Neural cell (in vitro differentiated cells): ENCODE data around the gene FURIN. TPM values are rescaled to one million over a fixed set of nuclear protein-coding genes. Genes with fewer than 3 reads are reported as not detected.

Source experiments
- H2AFZ ChIP-seq: fragments of 200-600, 300-800 bp; sonication (generic), shearing (Covaris generic); 2 replicates; pipeline ENCODE4 v1.6.0; 2014; ENCODE audit warnings: low read depth, mild to moderate bottlenecking, antibody characterized with exemption, low read length, moderate library complexity
- H3F3A ChIP-seq: fragments of 200-600 bp; shearing (Covaris generic); 2 replicates; pipeline ENCODE4 v1.6.1; 2016; ENCODE audit warnings: mild to moderate bottlenecking, moderate library complexity, mixed read lengths, antibody characterized with exemption, low read length; ENCODE audit not compliant: insufficient read depth, poor library complexity, severe bottlenecking
- H3K27ac ChIP-seq: fragments of 200-600, 300-800 bp; sonication (generic), shearing (Covaris generic); 2 replicates; pipeline ENCODE4 v1.5.1; 2014; ENCODE audit warnings: mild to moderate bottlenecking, low read length, moderate library complexity
- H3K27me3 ChIP-seq: fragments of 300-800, 200-600 bp; sonication (generic), shearing (Covaris generic); 2 replicates; pipeline ENCODE4 v1.6.0; 2014; ENCODE audit warnings: mild to moderate bottlenecking, low read depth, low read length, moderate library complexity; ENCODE audit not compliant: insufficient read depth
- H3K36me3 ChIP-seq: fragments of 300-800, 200-600 bp; sonication (generic), shearing (Covaris generic); 2 replicates; pipeline ENCODE4 v1.5.1; 2014; ENCODE audit warnings: mild to moderate bottlenecking, antibody characterized with exemption, low read length, moderate library complexity; ENCODE audit not compliant: insufficient read depth
- H3K4me2 ChIP-seq: fragments of 300-800, 200-600 bp; sonication (generic), shearing (Covaris generic); 2 replicates; pipeline ENCODE4 v1.6.0; 2014; ENCODE audit warnings: mild to moderate bottlenecking, low read length
- H3K4me3 ChIP-seq: fragments of 300-800, 200-600 bp; sonication (generic), shearing (Covaris generic); 2 replicates; pipeline ENCODE4 v1.5.1; 2014; ENCODE audit warnings: mild to moderate bottlenecking, low read length, moderate library complexity
- H3K79me2 ChIP-seq: fragments of 200-600 bp; shearing (Covaris generic); replicated peaks from 2 replicates; pipeline ENCODE4 v1.6.0; 2014; ENCODE audit warnings: mild to moderate bottlenecking, low read length, moderate library complexity; ENCODE audit not compliant: insufficient read depth
- H3K9ac ChIP-seq: fragments of 300-800, 200-600 bp; sonication (generic), shearing (Covaris generic); 2 replicates; pipeline ENCODE4 v1.6.1; 2016; ENCODE audit warnings: mild to moderate bottlenecking, low read length, mixed read lengths
- H3K9me2 ChIP-seq: fragments of 200-600 bp; shearing (Covaris generic); 2 replicates; pipeline ENCODE4 v1.6.1; 2016; ENCODE audit warnings: mild to moderate bottlenecking, low read length, mixed read lengths; ENCODE audit not compliant: insufficient read depth
- H3K9me3 ChIP-seq: fragments of 200-600, 300-800 bp; sonication (generic), shearing (Covaris generic); 2 replicates; pipeline ENCODE4 v1.6.1; 2016; ENCODE audit warnings: mild to moderate bottlenecking, mixed run types, low read length, moderate library complexity, mixed read lengths
- H4K20me1 ChIP-seq: fragments of 200-600 bp; shearing (Covaris generic); 2 replicates; pipeline ENCODE4 v1.6.1; 2016; ENCODE audit warnings: mild to moderate bottlenecking, mixed run types; ENCODE audit not compliant: insufficient read depth
- EZH2 ChIP-seq: fragments of 200-600, 300-800 bp; shearing (Covaris generic), sonication (generic); IDR thresholded peaks from 2 replicates; pipeline ENCODE4 v1.6.1; 2014; ENCODE audit warnings: antibody characterized with exemption, low read length, borderline replicate concordance, mild to moderate bottlenecking; ENCODE audit not compliant: insufficient read depth, poor library complexity, severe bottlenecking
- POLR2AphosphoS5 ChIP-seq: IDR thresholded peaks from 2 replicates; pipeline ENCODE4 v1.6.1; 2012
- RAD21 ChIP-seq: fragments of 450-650 bp; conservative IDR thresholded peaks from 2 replicates; pipeline ENCODE4 v1.6.1; 2014; ENCODE audit warnings: antibody characterized with exemption, mild to moderate bottlenecking, moderate library complexity
- SMC3 ChIP-seq: fragments of 450-650 bp; conservative IDR thresholded peaks from 2 replicates; pipeline ENCODE4 v1.6.1; 2014; ENCODE audit warnings: antibody characterized with exemption, mild to moderate bottlenecking, moderate library complexity; ENCODE audit not compliant: poor library complexity
- TAF1 ChIP-seq: IDR thresholded peaks from 2 replicates; pipeline ENCODE4 v1.6.1; 2012; ENCODE audit warnings: low read depth
- polyA plus RNA-seq: library from polyadenylated mRNA; depleted of rRNA; stranded (reverse); fragments of >200 nt; gene quantifications from 2 replicates; pipeline ENCODE4 v1.2.3, GENCODE V29; 2014
- TF ChIP-seq, protein P1 (sequence below): IDR thresholded peaks from 2 replicates; pipeline ENCODE4 v1.6.1; 2012; ENCODE audit warnings: borderline replicate concordance

The FURIN gene
- polyA plus RNA-seq, 1 donor from 2014 or later = 4.3 TPM

DNA sequence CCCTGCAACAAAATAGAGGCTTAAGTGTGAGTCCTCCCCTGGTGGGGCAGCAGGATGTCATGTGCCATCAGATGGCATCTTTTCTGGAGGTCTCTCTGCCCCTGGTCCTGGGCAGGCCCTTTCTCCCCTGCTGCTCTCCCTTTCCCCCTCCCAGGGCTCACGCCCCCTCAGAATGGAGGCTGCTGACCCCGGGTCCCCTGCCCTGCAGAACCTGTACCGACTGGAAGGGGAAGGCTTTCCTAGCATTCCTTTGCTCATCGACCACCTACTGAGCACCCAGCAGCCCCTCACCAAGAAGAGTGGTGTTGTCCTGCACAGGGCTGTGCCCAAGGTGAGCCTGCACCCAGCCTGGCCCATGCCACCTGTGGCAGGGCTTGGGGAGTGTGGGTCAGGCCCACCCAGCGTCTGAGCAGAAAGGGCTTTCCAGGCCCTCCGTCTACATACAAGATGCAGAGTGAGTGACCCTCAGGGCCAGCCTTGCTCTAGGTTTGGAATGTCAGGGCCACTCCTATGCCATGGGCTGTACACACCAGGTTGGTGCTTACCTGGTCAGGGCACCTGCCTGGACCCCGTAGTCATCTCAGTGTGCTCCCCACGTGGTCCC is 23.1 kb downstream of the FURIN start:
- no peaks in the 10 kb centered on the region for H3K36me3 ChIP-seq
- H3K4me3 ChIP-seq = no peak overlapping the region
- H3K9ac ChIP-seq = no peak overlapping the region
- no peaks in the 10 kb centered on the region for H3K27me3 ChIP-seq
- TF ChIP-seq TAF1 = no peak
- TF ChIP-seq EZH2 = no peak
- TF ChIP-seq SMC3 = no peak
- no peak for TF ChIP-seq RAD21
- no peaks in the 10 kb centered on the region for H3K79me2 ChIP-seq
- no peak overlapping the region for H2AFZ ChIP-seq
- no peaks in the 10 kb centered on the region for H3K9me3 ChIP-seq
- no peak overlapping the region for H3K4me2 ChIP-seq
- H3K9me2 ChIP-seq = no peaks in the 10 kb centered on the region
- no peaks in the 10 kb centered on the region for H4K20me1 ChIP-seq
- H3F3A ChIP-seq = no peaks in the 10 kb centered on the region
- no peak overlapping the region for H3K27ac ChIP-seq

DNA sequence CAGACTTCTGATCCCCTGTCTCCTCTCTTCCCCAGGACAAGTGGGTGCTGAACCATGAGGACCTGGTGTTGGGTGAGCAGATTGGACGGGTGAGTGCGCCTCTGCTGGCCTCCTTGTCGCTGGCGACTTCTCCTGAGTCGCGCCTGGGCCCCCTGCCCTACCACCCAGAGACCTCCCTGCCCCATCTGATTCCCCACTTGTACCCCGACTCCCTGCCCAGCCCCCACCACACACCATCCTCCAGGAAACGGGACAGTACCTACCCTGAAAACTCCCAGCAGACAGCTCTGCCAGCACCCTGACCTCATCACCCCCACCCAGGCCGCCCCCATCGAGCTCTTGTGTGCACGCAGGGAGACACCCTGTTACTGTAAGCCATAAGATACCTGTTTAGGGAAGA is 23.6 kb downstream of the FURIN start:
- H3K79me2 ChIP-seq = no peaks in the 10 kb centered on the region
- H3K9me3 ChIP-seq = no peaks in the 10 kb centered on the region
- H3K4me3 ChIP-seq = no peak overlapping the region
- H3K9me2 ChIP-seq = no peaks in the 10 kb centered on the region
- H4K20me1 ChIP-seq = no peaks in the 10 kb centered on the region
- no peaks in the 10 kb centered on the region for H3F3A ChIP-seq
- no peak overlapping the region for H3K9ac ChIP-seq
- TF ChIP-seq TAF1 = no peak
- TF ChIP-seq EZH2 = no peak
- H3K27ac ChIP-seq = no peak overlapping the region
- H2AFZ ChIP-seq = no peak overlapping the region
- no peaks in the 10 kb centered on the region for H3K36me3 ChIP-seq
- no peaks in the 10 kb centered on the region for H3K27me3 ChIP-seq
- H3K4me2 ChIP-seq = no peak overlapping the region

DNA sequence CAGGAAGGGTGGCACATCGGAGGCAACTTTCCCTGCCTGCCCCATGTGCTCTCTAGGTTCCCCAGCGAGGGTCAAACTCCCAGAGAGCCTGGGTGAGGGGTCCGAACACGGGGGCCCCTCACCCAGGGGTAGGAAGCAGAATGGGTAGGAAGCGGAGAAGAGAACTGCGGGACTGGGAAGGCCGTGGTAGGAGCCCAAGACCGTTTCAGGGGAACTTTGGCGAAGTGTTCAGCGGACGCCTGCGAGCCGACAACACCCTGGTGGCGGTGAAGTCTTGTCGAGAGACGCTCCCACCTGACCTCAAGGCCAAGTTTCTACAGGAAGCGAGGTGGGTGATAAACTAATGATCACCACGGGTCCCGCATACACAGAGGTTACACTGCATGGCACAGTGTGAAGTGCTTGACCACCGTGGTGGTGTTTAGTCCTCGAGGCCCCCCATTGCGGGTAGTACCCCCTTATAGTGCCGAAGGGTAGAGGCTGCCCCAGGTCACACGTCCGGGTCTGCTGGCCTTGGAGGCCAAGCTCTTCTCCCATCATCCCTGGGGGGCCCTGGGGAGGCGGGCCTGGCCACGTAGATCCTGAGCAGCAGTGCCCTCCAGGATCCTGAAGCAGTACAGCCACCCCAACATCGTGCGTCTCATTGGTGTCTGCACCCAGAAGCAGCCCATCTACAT is 24.2 kb downstream of the FURIN start:
- H2AFZ ChIP-seq = no peak overlapping the region
- no peaks in the 10 kb centered on the region for H3K9me3 ChIP-seq
- no peak overlapping the region for H3K4me2 ChIP-seq
- no peaks in the 10 kb centered on the region for H3K79me2 ChIP-seq
- no peaks in the 10 kb centered on the region for H3F3A ChIP-seq
- no peak overlapping the region for H3K9ac ChIP-seq
- H3K4me3 ChIP-seq = no peak overlapping the region
- no peak for TF ChIP-seq SMC3
- TF ChIP-seq EZH2 = no peak
- TF ChIP-seq POLR2AphosphoS5 = no peak
- TF ChIP-seq, protein P1, sequence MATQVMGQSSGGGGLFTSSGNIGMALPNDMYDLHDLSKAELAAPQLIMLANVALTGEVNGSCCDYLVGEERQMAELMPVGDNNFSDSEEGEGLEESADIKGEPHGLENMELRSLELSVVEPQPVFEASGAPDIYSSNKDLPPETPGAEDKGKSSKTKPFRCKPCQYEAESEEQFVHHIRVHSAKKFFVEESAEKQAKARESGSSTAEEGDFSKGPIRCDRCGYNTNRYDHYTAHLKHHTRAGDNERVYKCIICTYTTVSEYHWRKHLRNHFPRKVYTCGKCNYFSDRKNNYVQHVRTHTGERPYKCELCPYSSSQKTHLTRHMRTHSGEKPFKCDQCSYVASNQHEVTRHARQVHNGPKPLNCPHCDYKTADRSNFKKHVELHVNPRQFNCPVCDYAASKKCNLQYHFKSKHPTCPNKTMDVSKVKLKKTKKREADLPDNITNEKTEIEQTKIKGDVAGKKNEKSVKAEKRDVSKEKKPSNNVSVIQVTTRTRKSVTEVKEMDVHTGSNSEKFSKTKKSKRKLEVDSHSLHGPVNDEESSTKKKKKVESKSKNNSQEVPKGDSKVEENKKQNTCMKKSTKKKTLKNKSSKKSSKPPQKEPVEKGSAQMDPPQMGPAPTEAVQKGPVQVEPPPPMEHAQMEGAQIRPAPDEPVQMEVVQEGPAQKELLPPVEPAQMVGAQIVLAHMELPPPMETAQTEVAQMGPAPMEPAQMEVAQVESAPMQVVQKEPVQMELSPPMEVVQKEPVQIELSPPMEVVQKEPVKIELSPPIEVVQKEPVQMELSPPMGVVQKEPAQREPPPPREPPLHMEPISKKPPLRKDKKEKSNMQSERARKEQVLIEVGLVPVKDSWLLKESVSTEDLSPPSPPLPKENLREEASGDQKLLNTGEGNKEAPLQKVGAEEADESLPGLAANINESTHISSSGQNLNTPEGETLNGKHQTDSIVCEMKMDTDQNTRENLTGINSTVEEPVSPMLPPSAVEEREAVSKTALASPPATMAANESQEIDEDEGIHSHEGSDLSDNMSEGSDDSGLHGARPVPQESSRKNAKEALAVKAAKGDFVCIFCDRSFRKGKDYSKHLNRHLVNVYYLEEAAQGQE = no peak
- TF ChIP-seq RAD21 = no peak
- H3K9me2 ChIP-seq = no peaks in the 10 kb centered on the region
- H3K36me3 ChIP-seq = no peaks in the 10 kb centered on the region
- H4K20me1 ChIP-seq = no peaks in the 10 kb centered on the region
- no peak overlapping the region for H3K27ac ChIP-seq
- H3K27me3 ChIP-seq = no peaks in the 10 kb centered on the region
